ENCODE results near the gene HSPG2.

- TF ChIP-seq CTCF (IDR thresholded peaks at IDR 0.05) (no peak), POLR2AphosphoS5 (IDR thresholded peaks at IDR 0.05; ENCODE audit: low read depth, low read length) (no peak), REST (IDR thresholded peaks at IDR 0.05; ENCODE audit: insufficient read depth in 1 of 2, low read depth in 2 of 2, low read length in 1 of 2) (no peak), SIN3A (IDR thresholded peaks at IDR 0.05; ENCODE audit: borderline replicate concordance, insufficient read depth, low read depth, low read length) (no peak)
Measured at GRCh38 chr1:21941370-21941769, 4.3 kb upstream of the HSPG2 start.

All from Panc1 (cell line).